Right lobe of liver (tissue), 4 donors: ENCODE measurements around the gene RREB1.

Experiments used
- CTCF ChIP-seq, 4 donors: fragments of 200-600 bp in 3 of 4; fragments of 450-650 bp in 1 of 4; IDR thresholded peaks; one replicate each; pipeline versions ENCODE4 v1.5.1 to v1.8.0; 2016 to 2022; ENCODE audit warnings: antibody characterized with exemption in 4 of 4, mild to moderate bottlenecking in 2 of 4
- POLR2A ChIP-seq: fragments of 450-650 bp; IDR thresholded peaks from one replicate; pipeline ENCODE4 v1.6.1; 2017; ENCODE audit warnings: antibody characterized with exemption, mild to moderate bottlenecking
- donor health status: DM: no; HTN: no; CAD: no.
- donor health status: DM: no; HTN: no; CAD: no.
- donor health status: DM: no; HTN: yes; CAD: no.

- TF ChIP-seq POLR2A = no peak
- no peak for TF ChIP-seq CTCF (IDR thresholded peaks at IDR 0.05)
Measured at GRCh38 chr6:7145585-7145884, 37.8 kb downstream of the RREB1 start.
